MCF 10A (cell line): ENCODE results near the gene CACNA2D3. TPM values are rescaled to one million over a fixed set of nuclear protein-coding genes. Genes with fewer than 3 reads are reported as not detected.

ENCODE experiments used
- BruUV-seq: library from RNA; stranded (reverse); fragments of 400-500 nt; replicated peaks from 2 replicates; lab custom pipeline; 2021; lab: Mats Ljungman, UMichigan
- CTCF ChIA-PET: fragments of 300-600 bp; sonication (Branson Sonifier 250); formaldehyde crosslinking; extraction: SDS; loops from one replicate; lab custom pipeline; 2021; ENCODE audit warnings: antibody characterized with exemption, inconsistent platforms; lab: Yijun Ruan, JAX
- POLR2A ChIA-PET: fragments of 300-600, 350-650 bp; sonication (Branson Sonifier 250); formaldehyde crosslinking; extraction: SDS; loops from one replicate; lab custom pipeline; 2020; ENCODE audit warnings: antibody characterized with exemption, inconsistent platforms; lab: Yijun Ruan, JAX
- DNase-seq: peaks from one replicate; pipeline ENCODE4 v3.0.0-alpha.2; 2018; ENCODE audit not compliant: unreplicated experiment
- H3K27ac Mint-ChIP-seq: one replicate; pipeline ENCODE4 v1.8.0; 2022; ENCODE audit warnings: mild to moderate bottlenecking, low read depth, mixed read lengths; ENCODE audit not compliant: unreplicated experiment
- H3K27me3 Mint-ChIP-seq: one replicate; pipeline ENCODE4 v1.8.0; 2022; ENCODE audit warnings: mixed read lengths; ENCODE audit not compliant: insufficient read depth, unreplicated experiment
- H3K36me3 Mint-ChIP-seq: one replicate; pipeline ENCODE4 v1.8.0; 2022; ENCODE audit warnings: mild to moderate bottlenecking, moderate library complexity, mixed read lengths; ENCODE audit not compliant: insufficient read depth, unreplicated experiment
- H3K4me1 Mint-ChIP-seq: one replicate; pipeline ENCODE4 v1.8.0; 2022; ENCODE audit warnings: mixed read lengths; ENCODE audit not compliant: insufficient read depth, unreplicated experiment
- H3K4me3 Mint-ChIP-seq: one replicate; pipeline ENCODE4 v1.8.0; 2022; ENCODE audit warnings: mild to moderate bottlenecking, moderate library complexity, mixed read lengths; ENCODE audit not compliant: unreplicated experiment
- H3K9me3 Mint-ChIP-seq: one replicate; pipeline ENCODE4 v1.8.0; 2022; ENCODE audit warnings: mixed read lengths; ENCODE audit not compliant: unreplicated experiment
- intact Hi-C: fragments of 100-400 bp; cut with micrococcal nuclease; formaldehyde crosslinking; loops from 2 replicates; pipeline ENCODE4 v1.14.1; 2022
- total RNA-seq: library from RNA; stranded (reverse); gene quantifications from 2 replicates; pipeline ENCODE4 v1.2.3, GENCODE V29; 2022
- TF ChIP-seq, protein P1 (sequence below): fragments of 200-600 bp; IDR thresholded peaks from one replicate; pipeline ENCODE4 v1.8.0; 2022; ENCODE audit warnings: antibody characterized with exemption, mild to moderate bottlenecking; ENCODE audit not compliant: unreplicated experiment

Gene CACNA2D3
- total RNA-seq, 1 experiment from 2014 or later: 2.3 TPM

DNA sequence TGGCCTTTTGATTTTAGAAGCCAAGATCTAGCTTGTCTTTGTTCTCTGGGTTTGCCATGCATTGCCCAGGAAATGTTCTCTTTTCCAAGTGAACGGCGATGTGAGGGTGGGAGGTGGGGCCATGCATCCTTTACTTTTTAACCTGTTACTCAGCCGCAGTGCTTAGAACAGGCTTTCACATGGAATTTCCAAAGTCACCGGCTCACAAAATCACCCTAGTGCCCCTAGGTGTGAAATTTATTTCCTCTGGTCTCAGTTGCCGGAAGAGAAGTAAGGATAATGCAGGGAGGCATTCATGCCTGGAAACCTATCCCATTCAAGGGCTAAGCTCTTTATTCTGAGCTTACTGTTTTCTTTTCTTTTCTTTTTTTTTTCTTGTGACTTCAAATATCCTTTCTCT lies 93.2 kb downstream of the CACNA2D3 start:
- Mint-ChIP-seq H3K4me3 (no peak overlapping the region), H3K9me3 (no peaks in the 10 kb centered on the region), H3K4me1 (peaks cover 10% of the 10 kb centered on the region), H3K27ac (no peak overlapping the region), H3K36me3 (no peaks in the 10 kb centered on the region), H3K27me3 (no peaks in the 10 kb centered on the region)
- ChIA-PET POLR2A (interaction anchor here (0.7 kb wide), 1 partner anchor 283 kb away, joined by 3 read pairs; no protein-coding TSS in a partner anchor), CTCF (interaction anchor here (0.7 kb wide), 1 partner anchor 189 kb away, joined by 3 read pairs; no protein-coding TSS in a partner anchor)
- DNase-seq: no peak
- BruUV-seq: no TSS peak
- intact Hi-C loops: no loop called here
- TF ChIP-seq, protein P1, sequence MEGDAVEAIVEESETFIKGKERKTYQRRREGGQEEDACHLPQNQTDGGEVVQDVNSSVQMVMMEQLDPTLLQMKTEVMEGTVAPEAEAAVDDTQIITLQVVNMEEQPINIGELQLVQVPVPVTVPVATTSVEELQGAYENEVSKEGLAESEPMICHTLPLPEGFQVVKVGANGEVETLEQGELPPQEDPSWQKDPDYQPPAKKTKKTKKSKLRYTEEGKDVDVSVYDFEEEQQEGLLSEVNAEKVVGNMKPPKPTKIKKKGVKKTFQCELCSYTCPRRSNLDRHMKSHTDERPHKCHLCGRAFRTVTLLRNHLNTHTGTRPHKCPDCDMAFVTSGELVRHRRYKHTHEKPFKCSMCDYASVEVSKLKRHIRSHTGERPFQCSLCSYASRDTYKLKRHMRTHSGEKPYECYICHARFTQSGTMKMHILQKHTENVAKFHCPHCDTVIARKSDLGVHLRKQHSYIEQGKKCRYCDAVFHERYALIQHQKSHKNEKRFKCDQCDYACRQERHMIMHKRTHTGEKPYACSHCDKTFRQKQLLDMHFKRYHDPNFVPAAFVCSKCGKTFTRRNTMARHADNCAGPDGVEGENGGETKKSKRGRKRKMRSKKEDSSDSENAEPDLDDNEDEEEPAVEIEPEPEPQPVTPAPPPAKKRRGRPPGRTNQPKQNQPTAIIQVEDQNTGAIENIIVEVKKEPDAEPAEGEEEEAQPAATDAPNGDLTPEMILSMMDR: no peak

DNA sequence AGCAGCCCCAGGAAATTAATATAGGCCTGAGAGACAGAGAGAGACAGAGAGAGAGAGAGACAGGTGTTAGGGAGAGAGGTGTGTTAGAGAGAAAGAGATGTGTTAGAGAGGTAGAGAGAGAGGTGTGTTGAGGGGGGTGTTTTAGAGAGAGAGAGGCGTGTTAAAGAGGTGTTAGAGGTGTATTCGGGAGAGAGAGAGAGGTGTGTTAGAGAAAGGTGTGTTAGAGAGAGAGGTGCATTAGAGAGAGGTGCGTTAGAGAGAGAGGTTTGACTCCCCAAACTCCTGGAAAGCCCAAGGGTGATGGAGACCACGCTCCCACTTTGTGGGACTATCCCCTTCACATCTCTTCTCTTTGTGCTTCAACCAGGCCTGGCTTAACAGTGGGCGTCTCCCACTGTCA lies 95.5 kb downstream of the CACNA2D3 start:
- TF ChIP-seq, protein P1: no peak
- Mint-ChIP-seq H3K4me3 (no peak overlapping the region), H3K27me3 (no peaks in the 10 kb centered on the region), H3K4me1 (peaks cover 10% of the 10 kb centered on the region), H3K9me3 (no peaks in the 10 kb centered on the region), H3K27ac (no peak overlapping the region), H3K36me3 (no peaks in the 10 kb centered on the region)
- ChIA-PET POLR2A (no interaction called here), CTCF (no interaction called here)
- no peak for DNase-seq
- no TSS peak for BruUV-seq
- intact Hi-C loops: no loop called here

GRCh38 chr3:54222316-54222715 lies 100.0 kb downstream of the CACNA2D3 start:
- ChIA-PET CTCF (interaction anchor here (0.6 kb wide), 1 partner anchor 709 kb away, joined by 3 read pairs; no protein-coding TSS in a partner anchor), POLR2A (no interaction called here)
- Mint-ChIP-seq H3K4me1 (no peaks in the 10 kb centered on the region), H3K9me3 (no peaks in the 10 kb centered on the region), H3K27me3 (no peaks in the 10 kb centered on the region), H3K27ac (no peak overlapping the region), H3K36me3 (no peaks in the 10 kb centered on the region), H3K4me3 (no peak overlapping the region)
- intact Hi-C loops: no loop called here
- DNase-seq: no peak
- TF ChIP-seq, protein P1: no peak
- BruUV-seq: no TSS peak

- TF ChIP-seq, protein P1: no peak
- H3K9me3 Mint-ChIP-seq: no peaks in the 10 kb centered on the region
- no peaks in the 10 kb centered on the region for H3K4me1 Mint-ChIP-seq
- no TSS peak for BruUV-seq
- POLR2A ChIA-PET: no interaction called here
- no peak overlapping the region for H3K27ac Mint-ChIP-seq
- no peaks in the 10 kb centered on the region for H3K27me3 Mint-ChIP-seq
- CTCF ChIA-PET: no interaction called here
- H3K36me3 Mint-ChIP-seq: no peaks in the 10 kb centered on the region
- intact Hi-C loops: no loop called here
- H3K4me3 Mint-ChIP-seq: no peak overlapping the region
- no peak for DNase-seq
Observed at GRCh38 chr3:54223063-54223462, 100.7 kb downstream of the CACNA2D3 start.
